Superior temporal gyrus (tissue), 1 donor: ENCODE results near the gene RBBP4.
"Not testable (repeated sequence)": the region's sequence is repeated elsewhere in the genome, so short reads cannot be mapped to it uniquely, and the experiment has no call there.

ENCODE experiments used
- DNase-seq: peaks from one replicate; pipeline ENCODE4 v3.0.0-alpha.2; 2016; ENCODE audit errors: extremely low spot score

RBBP4 gene

DNA sequence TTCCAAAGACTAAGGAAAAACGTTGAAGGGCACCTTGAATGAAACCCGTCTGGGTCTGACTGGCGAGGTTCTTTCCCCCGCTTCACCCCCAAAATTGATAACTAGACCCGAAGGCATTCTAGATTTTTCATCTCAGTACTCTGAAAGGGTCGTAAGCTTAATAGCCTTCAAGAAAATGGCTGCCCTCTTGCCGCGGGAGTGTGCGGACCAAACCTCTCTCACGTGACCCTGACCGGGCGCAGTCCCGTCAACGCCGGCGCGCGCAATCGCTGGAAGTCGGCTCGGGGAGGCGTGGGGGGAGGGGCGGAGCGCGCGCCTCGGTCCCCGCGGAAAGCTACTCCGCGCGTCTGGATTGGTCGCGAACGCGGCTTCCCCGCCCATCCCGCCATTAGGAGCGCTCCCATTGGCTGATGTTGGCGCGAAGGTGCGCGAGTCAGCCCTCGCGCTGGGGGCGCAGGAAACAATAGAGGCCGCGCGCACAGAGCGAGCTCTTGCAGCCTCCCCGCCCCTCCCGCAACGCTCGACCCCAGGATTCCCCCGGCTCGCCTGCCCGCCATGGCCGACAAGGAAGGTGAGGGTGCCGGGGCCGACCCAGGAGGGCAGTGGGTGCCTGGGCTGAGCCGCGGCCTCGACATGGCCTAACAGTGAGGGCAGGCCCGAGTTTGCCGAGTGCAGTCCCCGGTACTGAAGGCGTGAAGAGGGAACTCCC, at the start of gene RBBP4:
RBBP4 (plus strand) TSS at position 457 of the 709 bp plus-strand sequence; CDS start at position 556, 99 bp downstream.
- peak; percentile 96 for DNase-seq

DNA sequence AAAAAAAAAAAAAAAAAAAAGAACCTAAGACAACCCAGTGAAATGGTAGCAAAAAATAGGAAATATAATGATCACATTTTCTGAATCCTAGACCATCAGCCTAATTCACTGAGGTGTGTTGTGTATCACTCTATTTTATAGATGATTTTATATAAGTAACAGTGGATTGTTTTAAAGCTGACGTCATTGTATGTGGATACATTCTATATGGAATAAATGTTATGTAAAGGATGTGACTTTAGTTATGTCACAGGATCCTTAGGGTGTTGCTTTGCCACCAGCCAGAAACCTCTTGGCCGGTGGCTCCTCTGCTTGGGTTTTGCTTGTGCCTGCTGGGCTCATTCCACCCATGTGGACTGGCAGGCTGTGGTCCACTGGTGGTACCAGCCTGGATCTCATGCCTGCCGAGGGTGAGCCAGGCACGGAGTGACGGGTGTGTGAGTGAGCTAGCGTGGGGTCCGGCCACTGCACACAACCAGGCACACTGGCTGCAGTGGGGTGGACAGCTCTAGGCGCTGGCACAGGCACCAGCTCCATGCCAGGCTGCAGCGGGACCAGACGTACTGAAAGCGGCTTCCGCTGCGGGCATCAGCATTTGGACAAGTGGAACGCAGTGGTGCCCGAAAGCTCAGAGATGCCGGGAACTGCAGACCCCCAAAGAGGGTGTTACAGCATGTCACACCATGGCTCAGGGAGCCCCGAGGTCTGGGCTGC, 45.1 kb upstream of the RBBP4 start:
- no peak for DNase-seq

DNA sequence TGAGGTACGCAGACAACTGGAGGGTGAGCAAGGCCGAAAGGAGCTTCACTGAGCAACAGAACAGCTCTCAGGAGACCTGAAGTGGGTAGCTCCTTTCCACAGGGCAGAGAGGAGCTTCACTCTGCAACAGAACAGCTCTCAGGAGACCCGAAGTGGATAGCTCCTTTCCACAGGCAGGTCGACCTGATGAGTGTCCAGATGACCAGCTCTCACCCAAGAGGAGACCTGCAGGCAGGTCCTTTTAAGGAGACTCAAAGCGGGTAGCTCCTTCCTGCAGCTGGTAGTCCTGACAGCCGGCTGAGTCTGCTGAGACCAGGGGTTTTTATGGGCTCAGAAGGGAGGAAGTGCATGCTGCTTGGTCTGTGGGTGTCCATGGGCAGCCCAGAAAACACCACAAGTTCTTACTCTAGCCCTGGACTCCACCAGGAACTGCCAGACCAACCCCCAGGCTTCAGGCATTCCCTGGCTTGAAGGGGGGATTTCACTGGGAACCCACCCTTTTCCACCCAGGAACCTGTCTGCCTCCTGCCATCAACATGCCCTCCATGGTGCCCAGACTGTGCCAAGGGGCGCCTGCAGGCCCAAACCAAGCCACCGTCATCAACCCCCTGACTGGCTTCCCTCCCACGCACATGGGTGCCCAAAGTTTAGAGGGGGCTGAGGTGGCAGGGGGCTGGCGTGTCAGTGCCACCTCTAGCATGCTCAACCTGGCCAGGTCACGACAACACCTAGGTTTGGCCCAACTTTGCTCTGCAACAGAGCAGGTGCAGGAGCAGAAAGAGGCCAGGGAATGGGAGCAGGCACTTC, 44.2 kb upstream of the RBBP4 start:
- no peak for DNase-seq

DNA sequence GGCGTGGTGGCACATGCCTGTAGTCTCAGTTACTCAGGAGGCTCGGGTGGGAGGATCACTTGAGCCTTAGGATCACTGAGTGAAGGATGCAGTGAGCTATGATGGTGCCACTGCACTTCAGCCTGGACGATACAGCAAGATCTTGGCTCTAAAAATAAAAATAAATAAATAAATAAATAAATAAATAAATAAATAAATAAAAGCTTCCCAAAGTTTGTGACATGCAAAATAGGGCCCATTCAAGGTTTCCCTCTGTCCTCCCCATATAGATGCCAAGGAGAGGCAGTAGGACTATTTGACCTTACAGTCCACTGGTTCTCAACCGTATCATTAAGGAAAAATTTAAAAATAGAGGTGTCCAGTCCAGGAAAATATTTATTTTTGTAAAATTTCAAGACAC, 41.8 kb upstream of the RBBP4 start:
- no peak for DNase-seq

DNA sequence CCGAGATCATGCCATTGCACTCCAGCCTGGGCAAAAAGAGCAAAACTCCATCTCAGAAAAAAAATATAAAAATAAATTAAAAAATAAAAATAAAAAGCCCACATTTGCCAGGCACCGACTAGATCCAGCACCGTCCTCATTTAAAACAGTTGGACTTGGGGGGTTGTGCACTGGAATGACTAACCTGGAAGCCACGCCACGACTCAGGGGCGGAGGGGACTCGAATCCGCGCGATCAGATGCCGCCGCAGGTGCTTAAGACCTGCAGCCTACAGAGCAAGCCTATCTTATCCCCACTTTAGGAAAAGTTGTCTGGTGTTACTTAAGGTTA, 39.2 kb upstream of the RBBP4 start:
- no peak for DNase-seq

DNA sequence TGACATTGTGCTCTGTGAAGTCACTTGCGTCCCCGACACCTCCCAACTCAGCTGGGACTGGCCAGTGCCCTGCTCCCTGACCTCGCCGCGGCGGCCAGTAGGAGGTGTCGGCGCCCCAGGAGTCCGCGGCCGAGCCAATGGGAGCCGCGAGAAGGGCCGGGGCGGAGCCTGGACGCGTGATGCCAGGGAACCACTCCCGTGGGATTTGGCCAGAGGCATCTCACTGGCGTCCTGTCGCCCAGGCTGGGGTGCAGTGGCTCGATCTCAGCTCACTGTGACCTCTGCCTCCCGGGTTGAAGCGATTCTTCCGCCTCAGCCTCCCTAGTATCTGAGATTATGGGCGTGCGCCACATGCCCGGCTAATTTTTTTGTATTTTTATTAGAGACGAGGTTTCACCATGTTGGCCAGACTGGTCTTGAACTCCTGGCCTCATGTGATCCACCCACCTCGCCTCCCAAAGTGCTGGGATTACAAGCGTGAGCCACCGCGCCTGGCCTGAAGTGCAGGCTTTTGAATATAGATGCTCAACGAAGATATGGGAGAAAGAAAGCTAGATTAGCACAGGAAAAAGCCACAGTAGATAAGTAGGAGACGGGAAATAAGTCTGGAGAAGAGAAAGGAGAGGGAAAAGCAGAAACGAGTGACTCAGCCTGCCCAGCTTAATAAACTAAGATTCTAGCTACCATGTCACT, 38.7 kb upstream of the RBBP4 start:
- peak; percentile 90 for DNase-seq

DNA sequence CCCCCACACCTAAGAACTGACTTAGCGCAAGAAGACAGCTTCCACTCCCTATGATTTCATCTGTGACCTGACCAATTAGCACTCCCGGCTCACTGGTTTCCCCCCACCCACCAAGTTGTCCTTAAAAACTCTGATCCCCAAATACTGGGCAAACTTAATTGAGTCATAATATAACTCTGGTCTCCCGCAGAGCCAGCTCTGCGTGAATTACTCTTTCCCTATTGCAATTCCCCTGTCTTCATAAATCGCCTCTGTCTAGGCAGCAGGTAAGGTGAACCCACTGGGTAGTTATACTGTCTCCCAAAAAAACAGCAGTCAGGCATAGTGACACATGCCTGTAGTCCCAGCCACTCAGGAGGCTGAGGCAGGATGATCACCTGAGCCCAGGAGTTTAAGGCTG, 37.5 kb upstream of the RBBP4 start:
- DNase-seq: no peak

DNA sequence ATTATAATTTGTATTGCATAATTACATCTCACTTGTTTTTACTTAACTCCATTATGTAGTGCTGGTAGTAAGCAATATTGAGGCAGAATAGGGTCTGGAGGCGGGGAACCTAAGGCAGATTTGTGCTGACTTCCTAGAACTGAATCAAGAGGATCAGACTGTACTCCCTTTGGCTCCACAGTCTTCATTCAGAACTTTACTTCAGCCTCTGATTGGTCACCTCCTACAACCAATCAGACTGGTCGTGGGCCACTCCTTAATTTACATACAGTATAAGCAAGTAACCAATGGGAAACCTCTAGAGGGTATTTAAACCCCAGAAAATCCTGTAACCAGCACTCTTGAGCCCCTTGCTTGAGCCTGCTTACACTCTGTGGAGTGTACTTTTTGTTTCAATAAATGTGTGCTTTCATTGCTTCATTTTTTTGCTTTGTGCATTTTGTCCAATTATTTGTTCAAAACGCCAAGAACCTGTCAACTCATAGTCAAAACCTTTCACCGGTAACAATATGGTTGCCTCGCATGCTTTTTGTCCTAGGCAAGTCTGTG, 32.3 kb upstream of the RBBP4 start:
- no peak for DNase-seq

DNA sequence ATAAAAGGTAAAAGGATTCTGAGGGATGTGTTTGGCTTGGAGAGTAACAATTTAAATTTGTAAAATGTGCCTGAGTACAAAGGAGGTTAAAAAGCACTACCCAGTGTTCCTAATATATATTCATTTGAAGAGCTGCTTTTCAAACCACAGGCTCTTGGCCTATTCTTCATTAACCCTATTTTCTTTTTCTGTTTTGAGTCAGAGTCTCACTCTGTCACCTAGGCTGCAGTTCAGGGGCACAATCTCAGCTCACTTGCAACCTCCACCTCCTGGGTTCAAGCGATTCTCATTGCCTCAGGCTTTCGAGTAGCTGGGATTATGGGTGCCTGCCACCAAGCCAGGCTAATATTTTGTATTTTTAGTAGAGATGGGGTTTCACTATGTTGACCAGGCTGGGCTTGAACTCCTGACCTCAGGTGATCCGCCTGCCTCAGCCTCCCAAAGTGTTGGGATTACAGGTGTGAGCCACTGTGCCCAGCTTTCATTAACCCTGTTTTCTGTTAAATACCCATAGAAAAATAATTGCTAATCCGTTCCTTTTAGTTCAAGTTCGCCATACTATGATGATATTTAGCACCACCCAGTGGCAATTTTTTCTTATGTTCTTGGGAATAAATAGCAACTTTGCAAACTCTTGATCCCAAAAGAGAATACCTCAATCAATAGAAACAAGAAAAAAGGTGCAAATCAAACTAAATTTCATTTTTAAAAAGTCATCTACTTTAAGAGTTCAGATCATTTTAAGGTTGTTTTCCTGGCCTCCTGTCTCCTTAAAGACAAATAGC, 31.1 kb upstream of the RBBP4 start:
- peak; percentile 66 for DNase-seq

DNA sequence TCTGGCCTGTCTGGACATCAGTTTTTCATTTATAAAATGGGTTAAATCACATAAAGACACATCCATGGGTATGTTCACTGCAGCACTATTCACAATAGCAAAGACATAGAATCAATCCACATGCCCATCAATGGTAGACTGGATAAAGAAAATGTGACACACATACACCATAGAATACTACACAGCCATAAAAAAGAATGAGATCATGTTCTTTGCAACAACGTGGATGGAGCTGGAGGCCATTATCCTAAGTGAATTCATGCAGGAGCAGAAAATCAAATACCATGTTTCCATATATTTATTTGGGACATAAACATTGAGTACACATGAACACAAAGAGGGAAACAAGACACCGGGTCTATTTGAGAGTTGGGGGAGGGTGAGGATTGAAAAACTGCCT, 28.8 kb upstream of the RBBP4 start:
- no peak for DNase-seq

DNA sequence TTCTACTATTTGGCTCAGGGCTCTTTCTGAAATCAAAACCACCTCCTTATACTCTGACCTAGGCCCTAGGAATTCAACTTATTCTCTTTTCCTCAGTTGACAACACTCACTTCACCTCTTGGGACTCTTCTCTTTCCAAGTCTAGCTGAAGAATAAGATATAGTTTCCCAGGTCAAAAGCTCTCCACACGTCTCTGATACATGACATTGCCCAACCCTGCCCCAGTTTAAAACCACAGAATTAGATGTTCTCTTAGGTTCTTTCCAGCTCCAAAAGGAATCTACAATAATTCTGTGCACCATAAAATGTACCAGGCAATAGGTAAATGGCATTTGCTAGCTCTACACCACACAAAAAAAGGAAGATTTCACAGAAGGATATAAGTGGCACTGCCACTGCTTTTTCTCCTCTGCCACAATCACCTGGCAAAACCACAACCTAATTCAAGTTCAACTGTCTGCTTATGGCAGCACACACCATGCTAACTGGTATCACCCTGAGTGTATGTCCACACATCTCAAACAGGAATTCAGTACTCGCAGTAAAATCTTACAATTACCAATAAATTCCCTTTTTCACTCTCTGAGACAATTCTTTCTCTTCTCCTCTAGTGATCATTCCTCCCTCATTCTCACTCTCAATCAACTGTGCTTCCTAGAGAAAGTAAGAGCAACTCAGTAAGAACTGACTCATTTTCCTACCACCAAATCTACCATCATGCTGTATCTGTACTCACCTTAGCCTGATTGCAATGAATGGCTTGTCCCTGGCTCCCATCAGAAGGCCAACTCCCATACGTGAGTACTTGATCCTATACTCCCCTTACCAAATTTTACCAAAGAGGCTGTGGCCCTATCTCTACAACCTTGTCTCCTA, 28.0 kb upstream of the RBBP4 start:
- DNase-seq: no peak

DNA sequence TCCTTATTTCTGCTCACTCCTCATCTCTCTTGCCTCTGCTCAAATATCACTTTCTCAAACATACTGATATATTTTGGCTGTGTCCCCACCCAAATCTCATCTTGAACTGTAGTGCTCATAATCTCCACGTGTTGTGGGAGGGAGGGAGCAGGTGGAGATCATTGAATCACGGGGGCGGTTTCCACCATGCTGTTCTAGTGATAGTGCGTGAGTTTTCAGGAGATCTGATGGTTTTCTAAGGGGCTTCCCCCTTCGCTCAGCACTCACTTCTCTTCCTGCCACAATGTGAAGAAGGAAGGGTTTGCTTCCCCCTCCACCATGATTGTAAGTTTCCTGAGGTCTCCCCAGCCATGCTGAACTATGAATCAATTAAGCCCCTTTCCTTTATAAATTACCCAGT, 27.2 kb upstream of the RBBP4 start:
- no peak for DNase-seq

DNA sequence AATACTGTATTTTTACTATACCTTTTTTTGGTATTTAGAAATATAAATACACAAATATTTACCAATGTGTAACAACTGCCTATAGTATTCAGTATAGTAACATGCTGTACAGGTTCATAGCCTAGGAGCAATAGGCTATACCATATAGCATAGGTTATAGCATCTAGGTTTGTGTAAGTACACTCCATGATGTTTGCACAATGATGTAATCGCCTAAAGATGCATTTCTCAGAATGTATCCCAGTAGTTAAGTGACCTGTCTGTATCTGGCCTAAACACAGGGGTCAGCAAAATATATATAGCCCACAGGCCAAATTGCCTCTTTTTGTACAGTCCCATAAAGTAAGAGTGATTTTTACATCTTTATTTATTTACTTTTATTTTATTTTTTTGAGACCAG, 24.8 kb upstream of the RBBP4 start:
- no peak for DNase-seq

DNA sequence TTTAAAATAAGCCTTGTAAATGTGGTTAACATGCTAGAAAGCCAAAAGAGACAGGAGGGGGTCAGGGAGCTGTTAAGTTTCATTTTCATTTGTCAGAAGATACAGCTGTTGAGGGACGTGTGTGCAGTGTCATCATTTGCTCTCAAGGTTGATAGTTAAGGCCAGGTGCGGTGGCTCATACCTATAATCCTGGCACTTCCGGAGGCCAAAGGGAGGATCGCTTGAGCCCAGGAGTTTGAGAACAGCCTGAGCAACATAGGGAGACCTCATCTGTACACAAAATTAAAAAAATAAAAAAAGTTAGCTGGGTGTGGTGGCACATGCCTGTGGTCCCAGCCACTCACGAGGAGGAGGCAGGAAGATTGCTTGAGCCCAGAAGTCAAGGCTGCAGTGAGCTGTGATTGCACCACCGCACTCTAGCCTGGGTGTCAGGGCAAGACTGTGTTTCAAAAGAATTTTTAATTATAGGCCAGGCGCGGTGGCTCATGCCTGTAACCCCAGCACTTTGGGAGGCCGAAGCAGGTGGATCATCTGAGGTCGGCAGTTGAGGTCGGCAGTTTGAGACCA, 23.3 kb upstream of the RBBP4 start:
- no peak for DNase-seq

DNA sequence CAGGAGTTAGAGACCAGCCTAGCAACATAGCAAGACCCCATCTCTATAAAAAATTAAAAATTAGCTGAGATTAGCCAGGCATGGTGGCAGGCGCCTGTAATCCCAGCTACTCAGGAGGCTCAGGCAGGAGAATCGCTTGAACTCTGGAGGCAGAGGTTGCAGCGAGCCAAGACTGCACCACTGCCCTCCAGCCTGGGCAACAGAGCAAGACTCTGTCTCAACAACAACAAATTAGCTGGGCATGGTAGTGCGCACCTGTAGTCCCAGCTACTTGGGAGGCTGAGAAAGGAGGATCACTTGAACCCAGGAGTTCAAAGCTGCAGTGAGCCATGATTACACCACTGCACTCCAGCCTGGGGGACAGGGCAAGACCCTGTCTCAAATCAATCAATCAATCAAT, 20.8 kb upstream of the RBBP4 start:
- not testable (repeated sequence) for DNase-seq

DNA sequence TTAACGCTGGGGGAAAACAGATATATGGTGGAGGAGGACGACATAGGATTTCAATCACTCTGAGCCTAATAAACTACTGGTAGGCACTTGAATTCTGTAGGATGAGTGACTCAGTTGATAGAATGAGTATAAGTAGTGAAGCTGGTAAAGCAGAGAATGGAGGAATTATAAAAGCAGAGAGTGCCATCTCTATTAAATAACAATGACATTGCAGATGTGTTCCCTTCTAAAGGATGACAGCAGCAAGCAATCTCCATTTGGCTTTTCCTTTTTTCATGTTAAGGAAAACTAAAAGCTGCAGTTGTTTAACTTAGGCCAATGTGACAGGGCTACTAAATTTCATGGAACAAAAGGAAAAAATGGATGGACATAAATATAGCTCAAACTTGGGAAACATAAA, 18.2 kb upstream of the RBBP4 start:
- no peak for DNase-seq

DNA sequence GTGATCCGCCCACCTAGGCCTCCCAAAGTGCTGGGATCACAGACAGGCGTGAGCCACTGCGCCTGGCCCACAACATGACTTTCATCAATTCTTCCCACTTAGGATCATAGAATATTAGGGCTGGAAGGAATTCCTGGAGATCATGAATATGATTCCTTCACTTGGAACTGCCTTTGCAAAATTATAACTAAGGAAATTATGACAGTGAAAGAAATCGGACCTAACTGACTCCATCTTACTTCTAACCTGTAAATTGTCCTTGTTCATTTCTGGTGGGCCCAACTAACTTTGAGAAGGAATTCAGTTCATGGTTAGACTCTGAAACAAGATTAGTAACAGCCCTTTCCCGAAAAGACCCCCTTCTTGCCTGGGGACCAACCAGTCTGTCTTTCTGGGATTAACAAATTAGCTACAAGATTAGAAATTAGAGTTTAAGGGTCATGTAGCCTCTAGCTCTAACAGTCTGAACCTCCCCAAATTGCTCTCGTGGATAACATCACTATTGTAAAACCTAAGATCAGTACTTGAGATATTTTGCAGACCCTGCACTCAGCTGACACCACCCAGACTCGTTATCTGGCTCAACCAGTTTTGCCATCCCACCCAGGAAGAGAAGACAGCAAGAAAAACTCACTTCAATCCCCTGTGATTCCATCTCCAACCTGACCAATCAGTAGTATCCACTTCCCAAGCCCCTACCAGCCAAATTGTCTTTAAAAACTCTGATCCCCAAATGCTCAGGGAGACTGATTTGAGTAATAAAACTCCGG, 15.3 kb upstream of the RBBP4 start:
- DNase-seq: no peak

DNA sequence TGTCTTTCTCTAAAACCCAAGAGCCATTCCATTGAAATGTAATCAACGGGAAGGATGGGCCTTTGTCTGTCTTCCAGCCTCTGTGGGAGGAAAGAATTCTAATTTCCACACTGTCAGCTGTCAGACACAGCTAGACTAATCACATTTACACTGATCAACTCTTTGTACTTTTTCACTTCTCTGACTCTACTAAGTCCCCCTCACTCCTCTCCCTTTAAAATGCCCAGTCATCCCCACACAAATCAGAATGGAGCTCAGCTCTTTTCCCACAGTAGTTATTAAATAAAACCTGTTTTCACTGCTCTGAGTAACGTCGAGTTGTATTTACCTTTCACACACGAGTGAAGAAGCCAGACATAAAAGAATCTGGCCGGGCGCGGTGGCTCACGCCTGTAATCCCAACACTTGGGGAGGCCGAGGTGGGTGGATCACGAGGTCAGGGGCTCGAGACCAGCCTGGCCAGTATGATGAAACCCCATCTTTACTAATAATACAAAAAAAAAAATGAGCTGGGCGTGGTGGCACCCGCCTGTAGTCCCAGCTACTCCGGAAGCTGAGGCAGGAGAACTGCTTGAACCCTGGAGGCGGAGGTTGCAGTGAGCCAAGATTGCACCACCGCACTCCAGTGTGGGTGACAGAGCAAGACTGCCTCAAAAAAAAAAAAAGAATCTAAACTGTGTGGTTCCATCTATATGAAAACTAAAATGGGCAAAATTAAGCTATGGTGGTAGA, 13.9 kb upstream of the RBBP4 start:
- no peak for DNase-seq
